WTC11 (cell line): Measurements from ENCODE around the gene PRKN.

Experiments used
- CTCF ChIP-seq: fragments of 200-600 bp; IDR thresholded peaks from 2 replicates; pipeline ENCODE4 v1.8.0; 2022; ENCODE audit warnings: antibody characterized with exemption
- HMGXB4 ChIP-seq: sonication (generic); formaldehyde crosslinking; IDR thresholded peaks from 2 replicates; pipeline ENCODE4 v1.8.1; 2023; ENCODE audit warnings: mild to moderate bottlenecking, moderate library complexity, missing genetic modification reagents
- USF2 ChIP-seq: sonication (generic); formaldehyde crosslinking; IDR thresholded peaks from 2 replicates; pipeline ENCODE4 v1.8.1; 2023; ENCODE audit warnings: mild to moderate bottlenecking, missing genetic modification reagents, moderate library complexity
- ZMAT4 ChIP-seq: fragments of 250-450 bp; sonication (Bioruptor Pico); IDR thresholded peaks from 2 replicates; pipeline ENCODE4 v1.9.0; 2021; ENCODE audit warnings: mild to moderate bottlenecking
- ZNF281 ChIP-seq: sonication (generic); formaldehyde crosslinking; IDR thresholded peaks from 2 replicates; pipeline ENCODE4 v1.8.0; 2023; ENCODE audit warnings: mild to moderate bottlenecking, missing genetic modification reagents

GRCh38 chr6:161961046-161961445 is 766.5 kb downstream of the PRKN start:
- no peak for TF ChIP-seq ZNF281 (CRISPR knock-in tag)
- no peak for TF ChIP-seq CTCF
- no peak for TF ChIP-seq USF2 (CRISPR knock-in tag)
- TF ChIP-seq HMGXB4 (CRISPR knock-in tag), result no peak
- no peak for TF ChIP-seq ZMAT4 (CRISPR knock-in tag)
